Neural progenitor cell (in vitro differentiated cells): ENCODE data around the gene SLC2A11. TPM values are rescaled to one million over a fixed set of nuclear protein-coding genes. Genes with fewer than 3 reads are reported as not detected.

Experiments used
- DNase-seq: peaks from one replicate; pipeline ENCODE4 v3.0.0-alpha.2; 2016; ENCODE audit warnings: low spot score
- H2AFZ ChIP-seq: fragments of 200-600 bp; sonication (generic); replicated peaks from 2 replicates; pipeline ENCODE4 v1.6.1; 2016; ENCODE audit warnings: antibody characterized with exemption
- H3F3A ChIP-seq: fragments of 200-600 bp; sonication (generic); 2 replicates; pipeline ENCODE4 v1.6.1; 2016; ENCODE audit warnings: antibody characterized with exemption, low read depth
- H3K27ac ChIP-seq: fragments of 200-600 bp; sonication (generic); 2 replicates; pipeline ENCODE4 v1.5.1; 2016; ENCODE audit warnings: mild to moderate bottlenecking
- H3K27me3 ChIP-seq: fragments of 200-600 bp; sonication (generic); 2 replicates; pipeline ENCODE4 v1.6.1; 2016; ENCODE audit warnings: mild to moderate bottlenecking, moderate library complexity
- H3K36me3 ChIP-seq: fragments of 200-600 bp; sonication (generic); 2 replicates; pipeline ENCODE4 v1.5.1; 2016
- H3K4me1 ChIP-seq: fragments of 200-600 bp; sonication (generic); 2 replicates; pipeline ENCODE4 v1.6.1; 2016; ENCODE audit warnings: mixed run types
- H3K4me2 ChIP-seq: fragments of 200-600 bp; sonication (generic); 2 replicates; pipeline ENCODE4 v1.6.1; 2016
- H3K4me3 ChIP-seq: fragments of 200-600 bp; sonication (generic); 2 replicates; pipeline ENCODE4 v1.5.1; 2016
- H3K79me2 ChIP-seq: fragments of 200-600 bp; sonication (generic); 2 replicates; pipeline ENCODE4 v1.6.1; 2016; ENCODE audit warnings: low read depth
- H3K9ac ChIP-seq: fragments of 200-600 bp; sonication (generic); 2 replicates; pipeline ENCODE4 v1.6.1; 2016
- H3K9me3 ChIP-seq: fragments of 200-600 bp; sonication (generic); 2 replicates; pipeline ENCODE4 v1.5.1; 2016; ENCODE audit warnings: low read depth
- H4K20me1 ChIP-seq: fragments of 200-600 bp; sonication (generic); 2 replicates; pipeline ENCODE4 v1.6.1; 2016; ENCODE audit warnings: low read depth
- H3K27ac Mint-ChIP-seq: 3 replicates; pipeline ENCODE4 v1.8.0; 2021; ENCODE audit warnings: mixed read lengths
- H3K27me3 Mint-ChIP-seq: 2 replicates; pipeline ENCODE4 v1.8.0; 2022; ENCODE audit warnings: low read depth, mild to moderate bottlenecking, inconsistent platforms, moderate library complexity, mixed read lengths; ENCODE audit not compliant: insufficient read depth
- H3K36me3 Mint-ChIP-seq: 3 replicates; pipeline ENCODE4 v1.8.0; 2021; ENCODE audit warnings: mixed read lengths
- H3K4me1 Mint-ChIP-seq: 3 replicates; pipeline ENCODE4 v1.8.0; 2021; ENCODE audit warnings: mixed read lengths
- H3K4me3 Mint-ChIP-seq: 3 replicates; pipeline ENCODE4 v1.8.0; 2021; ENCODE audit warnings: mild to moderate bottlenecking, moderate library complexity, mixed read lengths
- H3K9me3 Mint-ChIP-seq: 3 replicates; pipeline ENCODE4 v1.8.0; 2020; ENCODE audit warnings: mixed read lengths
- EZH2 ChIP-seq: fragments of 200-600 bp; sonication (generic); IDR thresholded peaks from 2 replicates; pipeline ENCODE4 v1.6.1; 2017; ENCODE audit warnings: antibody characterized with exemption, mild to moderate bottlenecking, moderate library complexity
- EZH2phosphoT487 ChIP-seq: fragments of 200-600 bp; sonication (generic); IDR thresholded peaks from 2 replicates; pipeline ENCODE4 v1.6.1; 2017; ENCODE audit warnings: antibody characterized with exemption
- total RNA-seq: library from RNA; depleted of rRNA; stranded (reverse); fragments of >200 nt; gene quantifications from 2 replicates; pipeline ENCODE4 v1.2.3, GENCODE V29; 2015; ENCODE audit warnings: low replicate concordance
- TF ChIP-seq, protein P1 (sequence below): fragments of 200-600 bp; sonication (generic); IDR thresholded peaks from 2 replicates; pipeline ENCODE4 v1.5.1; 2017; ENCODE audit warnings: antibody characterized with exemption, mild to moderate bottlenecking

Gene SLC2A11
- total RNA-seq, 1 donor from 2014 or later, result 3.8 TPM

DNA sequence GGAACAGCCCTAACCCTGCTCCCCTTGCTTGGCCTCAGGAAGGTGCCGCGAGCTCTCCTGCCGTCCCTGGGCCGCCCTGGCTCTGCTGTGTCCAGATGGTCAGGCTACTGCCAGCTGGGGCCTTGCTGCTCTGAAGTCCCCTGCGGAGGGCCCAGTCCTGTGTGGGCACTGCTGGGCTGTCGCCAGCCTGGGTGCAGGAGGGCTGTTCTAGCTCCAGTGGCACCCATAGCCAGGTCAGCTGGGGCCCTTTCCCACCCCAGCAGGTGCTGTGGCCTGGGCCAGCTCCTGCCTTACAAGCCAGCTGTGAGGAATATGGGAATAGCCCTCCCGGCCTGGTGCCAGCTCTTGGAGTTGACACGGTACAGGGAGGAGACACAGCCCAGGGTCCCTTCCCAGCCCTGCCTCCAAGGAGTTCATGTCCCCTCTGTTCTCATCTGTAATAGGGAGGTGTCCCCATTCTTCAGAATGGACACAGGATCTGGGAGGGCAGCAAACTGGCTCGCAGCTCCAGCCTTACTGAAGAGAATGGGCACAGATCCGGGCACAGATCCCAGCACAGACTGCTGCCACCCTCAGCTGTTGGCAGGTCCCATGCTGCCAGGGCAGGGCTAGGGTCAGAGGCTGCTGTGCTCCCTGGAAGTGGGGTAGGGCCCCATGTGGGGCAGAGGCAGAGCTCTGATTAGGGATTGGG, 22.7 kb upstream of the SLC2A11 start:
- Mint-ChIP-seq H3K4me1 (peaks cover 26% of the 10 kb centered on the region), H3K27ac (no peak overlapping the region), H3K9me3 (no peaks in the 10 kb centered on the region), H3K36me3 (peaks cover 14% of the 10 kb centered on the region), H3K27me3 (peaks cover 6% of the 10 kb centered on the region), H3K4me3 (no peak overlapping the region)
- DNase-seq, result no peak
- H2AFZ ChIP-seq, result no peak overlapping the region
- no peaks in the 10 kb centered on the region for H3K9me3 ChIP-seq
- H3K27ac ChIP-seq, result no peak overlapping the region
- peaks cover 52% of the 10 kb centered on the region for H4K20me1 ChIP-seq
- H3K4me3 ChIP-seq, result no peak overlapping the region
- no peak overlapping the region for H3K4me2 ChIP-seq
- H3K79me2 ChIP-seq, result peaks cover 8% of the 10 kb centered on the region
- no peak overlapping the region for H3K9ac ChIP-seq
- no peaks in the 10 kb centered on the region for H3K36me3 ChIP-seq
- peaks cover 11% of the 10 kb centered on the region for H3K4me1 ChIP-seq
- H3F3A ChIP-seq, result peaks cover 21% of the 10 kb centered on the region
- H3K27me3 ChIP-seq, result peaks cover 7% of the 10 kb centered on the region
- TF ChIP-seq, protein P1, sequence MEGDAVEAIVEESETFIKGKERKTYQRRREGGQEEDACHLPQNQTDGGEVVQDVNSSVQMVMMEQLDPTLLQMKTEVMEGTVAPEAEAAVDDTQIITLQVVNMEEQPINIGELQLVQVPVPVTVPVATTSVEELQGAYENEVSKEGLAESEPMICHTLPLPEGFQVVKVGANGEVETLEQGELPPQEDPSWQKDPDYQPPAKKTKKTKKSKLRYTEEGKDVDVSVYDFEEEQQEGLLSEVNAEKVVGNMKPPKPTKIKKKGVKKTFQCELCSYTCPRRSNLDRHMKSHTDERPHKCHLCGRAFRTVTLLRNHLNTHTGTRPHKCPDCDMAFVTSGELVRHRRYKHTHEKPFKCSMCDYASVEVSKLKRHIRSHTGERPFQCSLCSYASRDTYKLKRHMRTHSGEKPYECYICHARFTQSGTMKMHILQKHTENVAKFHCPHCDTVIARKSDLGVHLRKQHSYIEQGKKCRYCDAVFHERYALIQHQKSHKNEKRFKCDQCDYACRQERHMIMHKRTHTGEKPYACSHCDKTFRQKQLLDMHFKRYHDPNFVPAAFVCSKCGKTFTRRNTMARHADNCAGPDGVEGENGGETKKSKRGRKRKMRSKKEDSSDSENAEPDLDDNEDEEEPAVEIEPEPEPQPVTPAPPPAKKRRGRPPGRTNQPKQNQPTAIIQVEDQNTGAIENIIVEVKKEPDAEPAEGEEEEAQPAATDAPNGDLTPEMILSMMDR, result no peak
- TF ChIP-seq EZH2phosphoT487 (no peak), EZH2 (no peak)

DNA sequence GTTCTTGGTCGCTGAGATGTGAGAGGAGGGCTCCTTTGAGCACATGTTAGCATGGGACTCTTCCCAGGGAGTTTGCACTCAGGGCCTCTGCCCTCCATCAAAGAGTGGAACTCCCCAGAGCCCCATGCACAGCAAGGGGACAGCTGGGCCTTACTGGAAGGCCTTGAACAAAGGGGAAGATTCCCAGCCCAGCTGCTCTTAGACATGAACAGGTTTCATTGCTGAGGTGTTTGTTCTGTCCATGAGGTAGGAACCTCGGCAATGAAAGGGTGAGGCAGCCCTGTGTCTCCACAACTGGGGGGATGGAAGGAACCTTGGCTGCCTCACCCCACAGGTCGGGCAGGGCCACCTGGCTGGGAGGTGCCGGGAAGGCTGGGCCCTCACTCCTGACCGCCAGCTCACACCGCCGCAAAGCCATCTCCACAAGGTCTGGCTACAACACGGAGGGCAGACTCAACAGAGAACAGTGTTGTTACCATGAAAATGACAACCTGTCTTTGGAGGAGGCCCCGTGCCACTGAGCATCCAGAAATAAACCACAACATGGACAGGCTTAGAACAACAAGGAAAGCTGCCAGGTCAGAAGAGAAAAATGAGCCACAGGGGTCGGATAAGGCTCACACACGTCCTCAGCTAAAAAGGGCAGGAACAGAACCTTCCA, 22.1 kb upstream of the SLC2A11 start:
- Histone ChIP-seq H3K4me2 (no peak overlapping the region), H3K36me3 (no peaks in the 10 kb centered on the region), H3K9ac (no peak overlapping the region), H3K27ac (no peak overlapping the region), H3K27me3 (peaks cover 10% of the 10 kb centered on the region), H3F3A (peaks cover 24% of the 10 kb centered on the region), H3K4me3 (no peak overlapping the region), H2AFZ (no peak overlapping the region), H3K79me2 (peaks cover 1% of the 10 kb centered on the region), H4K20me1 (peaks cover 51% of the 10 kb centered on the region), H3K4me1 (peaks cover 11% of the 10 kb centered on the region), H3K9me3 (no peaks in the 10 kb centered on the region)
- TF ChIP-seq, protein P1, result no peak
- TF ChIP-seq EZH2, result no peak
- no peak for TF ChIP-seq EZH2phosphoT487
- H3K4me3 Mint-ChIP-seq, result no peak overlapping the region
- no peaks in the 10 kb centered on the region for H3K9me3 Mint-ChIP-seq
- H3K27me3 Mint-ChIP-seq, result peaks cover 11% of the 10 kb centered on the region
- peaks cover 26% of the 10 kb centered on the region for H3K4me1 Mint-ChIP-seq
- peaks cover 10% of the 10 kb centered on the region for H3K36me3 Mint-ChIP-seq
- no peak overlapping the region for H3K27ac Mint-ChIP-seq
- no peak for DNase-seq

DNA sequence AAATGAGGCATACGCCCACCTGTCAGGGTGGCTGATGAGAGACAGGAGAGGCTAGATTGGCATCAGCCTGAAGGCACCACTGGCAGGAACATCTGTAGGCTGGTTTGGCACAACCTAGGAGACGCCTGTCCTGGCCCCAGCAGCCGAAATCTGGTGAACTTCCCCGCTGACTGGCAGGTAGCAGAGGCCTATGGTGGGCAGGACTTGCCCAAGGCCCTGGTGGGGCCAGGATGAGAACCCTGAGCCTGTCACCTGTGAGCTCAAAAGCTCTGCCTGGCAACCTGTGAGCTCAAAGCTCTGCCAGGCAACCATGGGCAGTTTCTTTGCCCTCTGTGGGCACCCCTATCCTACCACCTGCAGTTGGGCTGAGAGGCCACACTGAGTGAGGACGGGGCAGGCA, 21.4 kb upstream of the SLC2A11 start:
- DNase-seq, result no peak
- peaks cover 30% of the 10 kb centered on the region for H3K4me1 Mint-ChIP-seq

More for the DNA sequence above, 21.4 kb upstream of the SLC2A11 start:
- H3K4me2 ChIP-seq, result no peak overlapping the region
- H3K36me3 ChIP-seq, result no peaks in the 10 kb centered on the region
- H3K27me3 Mint-ChIP-seq, result peaks cover 11% of the 10 kb centered on the region
- no peak overlapping the region for H3K27ac Mint-ChIP-seq
- no peaks in the 10 kb centered on the region for H3K9me3 ChIP-seq
- peaks cover 10% of the 10 kb centered on the region for H3K27me3 ChIP-seq
- H3K4me1 ChIP-seq, result peaks cover 11% of the 10 kb centered on the region
- H3K4me3 ChIP-seq, result no peak overlapping the region
- no peak overlapping the region for H3K4me3 Mint-ChIP-seq
- peaks cover 24% of the 10 kb centered on the region for H3F3A ChIP-seq
- H4K20me1 ChIP-seq, result peaks cover 44% of the 10 kb centered on the region
- H3K9me3 Mint-ChIP-seq, result no peaks in the 10 kb centered on the region
- no peak overlapping the region for H3K9ac ChIP-seq
- TF ChIP-seq EZH2, result no peak
- TF ChIP-seq, protein P1, result no peak
- H3K27ac ChIP-seq, result no peak overlapping the region
- no peak overlapping the region for H2AFZ ChIP-seq
- no peaks in the 10 kb centered on the region for H3K79me2 ChIP-seq
- H3K36me3 Mint-ChIP-seq, result peaks cover 7% of the 10 kb centered on the region
